Loucy (cell line): Measurements from ENCODE around the gene ADAMTS20.

Experiments used
- EZH2phosphoT487 ChIP-seq: fragments of 200-600 bp; IDR thresholded peaks from 2 replicates; pipeline ENCODE4 v1.6.1; 2018; ENCODE audit warnings: antibody characterized with exemption, mild to moderate bottlenecking, moderate library complexity, borderline replicate concordance
- TF ChIP-seq, protein P1 (sequence below): fragments of 200-600 bp; sonication (generic); conservative IDR thresholded peaks from 2 replicates; pipeline ENCODE4 v1.5.1; 2014; ENCODE audit warnings: mild to moderate bottlenecking, antibody characterized with exemption, low read length

DNA sequence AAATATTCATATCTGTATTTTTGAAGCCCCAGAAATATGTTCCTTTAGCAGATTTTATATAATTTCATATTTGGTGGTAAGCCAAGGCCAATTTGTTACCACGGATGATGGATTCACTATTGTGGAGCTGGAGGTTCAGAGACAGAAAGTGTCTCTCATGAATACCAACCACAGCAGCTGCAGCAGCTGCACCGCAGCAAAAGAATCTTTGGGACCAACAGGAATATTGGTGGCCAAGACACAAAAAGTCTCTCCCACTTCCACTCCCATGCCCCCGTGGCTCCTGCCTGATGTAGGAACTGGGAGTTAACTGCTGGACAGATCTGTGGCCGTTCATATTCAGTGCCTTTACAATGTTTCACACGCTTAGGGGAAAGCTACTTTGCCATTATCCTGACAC lies 155.3 kb downstream of the ADAMTS20 start:
- TF ChIP-seq, protein P1, sequence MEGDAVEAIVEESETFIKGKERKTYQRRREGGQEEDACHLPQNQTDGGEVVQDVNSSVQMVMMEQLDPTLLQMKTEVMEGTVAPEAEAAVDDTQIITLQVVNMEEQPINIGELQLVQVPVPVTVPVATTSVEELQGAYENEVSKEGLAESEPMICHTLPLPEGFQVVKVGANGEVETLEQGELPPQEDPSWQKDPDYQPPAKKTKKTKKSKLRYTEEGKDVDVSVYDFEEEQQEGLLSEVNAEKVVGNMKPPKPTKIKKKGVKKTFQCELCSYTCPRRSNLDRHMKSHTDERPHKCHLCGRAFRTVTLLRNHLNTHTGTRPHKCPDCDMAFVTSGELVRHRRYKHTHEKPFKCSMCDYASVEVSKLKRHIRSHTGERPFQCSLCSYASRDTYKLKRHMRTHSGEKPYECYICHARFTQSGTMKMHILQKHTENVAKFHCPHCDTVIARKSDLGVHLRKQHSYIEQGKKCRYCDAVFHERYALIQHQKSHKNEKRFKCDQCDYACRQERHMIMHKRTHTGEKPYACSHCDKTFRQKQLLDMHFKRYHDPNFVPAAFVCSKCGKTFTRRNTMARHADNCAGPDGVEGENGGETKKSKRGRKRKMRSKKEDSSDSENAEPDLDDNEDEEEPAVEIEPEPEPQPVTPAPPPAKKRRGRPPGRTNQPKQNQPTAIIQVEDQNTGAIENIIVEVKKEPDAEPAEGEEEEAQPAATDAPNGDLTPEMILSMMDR: no peak
- TF ChIP-seq EZH2phosphoT487: no peak
